ENCODE measurements around the gene SANBR. TPM values are rescaled to one million over a fixed set of nuclear protein-coding genes. Genes with fewer than 3 reads are reported as not detected.

Gene SANBR
- total and polyA plus RNA-seq, 2 of the 13 experiments (the other 11 are each of a cell fraction or from before 2014, with no cell fraction given), result 9.8 to 20.9 TPM

DNA sequence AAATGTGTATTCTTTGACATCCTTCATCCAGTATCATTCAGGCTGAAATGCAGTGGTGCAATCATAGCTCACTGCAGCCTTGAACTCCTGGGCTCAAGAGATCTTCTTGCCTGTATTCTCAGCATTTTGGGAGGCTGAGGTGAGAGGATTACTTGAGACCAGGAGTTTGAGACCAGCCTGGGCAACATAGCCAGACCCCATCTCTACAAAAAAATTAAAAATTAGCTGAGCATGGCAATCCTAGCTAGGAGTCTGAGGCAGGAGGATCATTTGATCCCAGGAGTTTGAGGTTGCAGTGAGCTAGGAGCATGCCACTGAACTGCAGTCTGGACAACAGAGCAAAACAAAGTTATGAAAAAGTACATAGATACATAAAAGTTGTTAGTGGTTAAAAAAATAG, 24.1 kb downstream of the SANBR start:
- intact Hi-C loops (cut with micrococcal nuclease; ENCODE audit: unreplicated experiment), result loop anchor here (1.0 kb wide), 1 partner anchor 24 kb away; the partner anchor contains the start of gene SANBR
- H3K9me3 ChIP-seq (ENCODE audit: low read length), result no peaks in the 10 kb centered on the region
- no peak overlapping the region for H2AFZ ChIP-seq (ENCODE audit: low read length)
- no peaks in the 10 kb centered on the region for H3K79me2 ChIP-seq (ENCODE audit: insufficient read depth, low read length)
- ChIA-PET CTCF (ENCODE audit: low intra/inter-chr PET ratio, low total read pairs) (no interaction called here), POLR2A (interaction anchor here (0.9 to 1.5 kb wide), 3 partner anchors 10 to 56 kb away, joined by 3 to 5 read pairs (median 4); partner anchors contain the start of gene SANBR)
- DNase-seq (ENCODE audit: low spot score) (no peak), FAIRE-seq (no peak), ATAC-seq (no peak; the same call in 2 of the 3 replicates)
- H3K4me1 ChIP-seq (ENCODE audit: insufficient read depth, low read length), result peaks cover 17% of the 10 kb centered on the region
- H4K20me1 ChIP-seq (ENCODE audit: insufficient read depth, low read length), result no peaks in the 10 kb centered on the region
- no peak overlapping the region for H3K4me2 ChIP-seq (ENCODE audit: low read depth, low read length)
- BruUV-seq (replicated peaks), result no TSS peak
- TF ChIP-seq NONO (IDR thresholded peaks at IDR 0.05) (no peak), NONO (CRISPR knock-in tag; conservative IDR thresholded peaks at IDR 0.05) (no peak), YEATS4 (CRISPR knock-in tag; IDR thresholded peaks at IDR 0.05; ENCODE audit: borderline replicate concordance) (no peak), ZNF138 (CRISPR knock-in tag; IDR thresholded peaks at IDR 0.05; ENCODE audit: low read depth) (no peak), ZNF121 (CRISPR knock-in tag; IDR thresholded peaks at IDR 0.05) (peak; percentile 94), ZNF781 (CRISPR knock-in tag; IDR thresholded peaks at IDR 0.05; ENCODE audit: borderline replicate concordance, not compliant biosample characterization) (no peak), MXD3 (CRISPR knock-in tag; IDR thresholded peaks at IDR 0.05) (no peak), MAFK (conservative IDR thresholded peaks at IDR 0.05 in 1 of 2, IDR thresholded peaks at IDR 0.05 in 1 of 2; ENCODE audit: low read length in 2 of 2) (peak; percentile 35 to 62; a peak in 2 of 4 replicates), ZNF335 (CRISPR knock-in tag; IDR thresholded peaks at IDR 0.05) (no peak), ZMYM3 (CRISPR knock-in tag; IDR thresholded peaks at IDR 0.05) (0 out of 2 replicates have a peak, but pooled peaks have one; percentile 24), ESRRA (CRISPR knock-in tag; IDR thresholded peaks at IDR 0.05; ENCODE audit: low read depth) (no peak), FOXM1 (CRISPR knock-in tag; IDR thresholded peaks at IDR 0.05) (no peak), ZFX (CRISPR knock-in tag; IDR thresholded peaks at IDR 0.05; ENCODE audit: low read depth) (no peak), ZNF333 (CRISPR knock-in tag; IDR thresholded peaks at IDR 0.05; ENCODE audit: borderline replicate concordance) (no peak), ZC3H13 (CRISPR knock-in tag; IDR thresholded peaks at IDR 0.05) (no peak), MAFF (IDR thresholded peaks at IDR 0.05; ENCODE audit: low read depth, low read length) (0 out of 2 replicates have a peak, but pooled peaks have one; percentile 8), FOXJ3 (CRISPR knock-in tag; IDR thresholded peaks at IDR 0.05; ENCODE audit: borderline replicate concordance) (no peak)
- peak overlapping the region; percentile 70 for H3K27ac ChIP-seq (ENCODE audit: extremely low read length, insufficient read depth, low read length)
- peak overlapping the region; percentile 26; the same call in 1 of the 2 replicates for H3K9ac ChIP-seq (ENCODE audit: insufficient read depth, low read depth, low read length)
- H3K36me3 ChIP-seq (replicated peaks in 1 of 2; ENCODE audit: control insufficient read depth in 1 of 2, insufficient read depth in 2 of 2, low read length in 2 of 2), result peaks cover 5 to 24% of the 10 kb centered on the region in 2 experiments; a peak in 3 of 5 replicates
- in situ Hi-C loops (cut with HindIII; ENCODE audit: extremely low pct_ligation_motif_present, low pct_unique_long_range_greater_than_20kb), result no loop called here
- no peak overlapping the region for H3K4me3 ChIP-seq (replicated peaks in 1 of 3; ENCODE audit: insufficient read depth in 1 of 3, low read depth in 2 of 3, low read length in 3 of 3)
- H3K27me3 ChIP-seq (ENCODE audit: control insufficient read depth in 1 of 2, insufficient read depth in 2 of 2, low read length in 2 of 2), result no peaks in the 10 kb centered on the region
